GM12891 (cell line): ENCODE data around the gene TCHP.

Experiments
- POLR2A ChIP-seq: IDR thresholded peaks from 2 replicates; pipeline ENCODE4 v1.6.1; 2011; ENCODE audit warnings: low read depth, low read length, control low read depth
- TAF1 ChIP-seq: IDR thresholded peaks from 2 replicates; pipeline ENCODE4 v1.6.1; 2011; ENCODE audit warnings: low read depth, low read length, control low read depth

DNA sequence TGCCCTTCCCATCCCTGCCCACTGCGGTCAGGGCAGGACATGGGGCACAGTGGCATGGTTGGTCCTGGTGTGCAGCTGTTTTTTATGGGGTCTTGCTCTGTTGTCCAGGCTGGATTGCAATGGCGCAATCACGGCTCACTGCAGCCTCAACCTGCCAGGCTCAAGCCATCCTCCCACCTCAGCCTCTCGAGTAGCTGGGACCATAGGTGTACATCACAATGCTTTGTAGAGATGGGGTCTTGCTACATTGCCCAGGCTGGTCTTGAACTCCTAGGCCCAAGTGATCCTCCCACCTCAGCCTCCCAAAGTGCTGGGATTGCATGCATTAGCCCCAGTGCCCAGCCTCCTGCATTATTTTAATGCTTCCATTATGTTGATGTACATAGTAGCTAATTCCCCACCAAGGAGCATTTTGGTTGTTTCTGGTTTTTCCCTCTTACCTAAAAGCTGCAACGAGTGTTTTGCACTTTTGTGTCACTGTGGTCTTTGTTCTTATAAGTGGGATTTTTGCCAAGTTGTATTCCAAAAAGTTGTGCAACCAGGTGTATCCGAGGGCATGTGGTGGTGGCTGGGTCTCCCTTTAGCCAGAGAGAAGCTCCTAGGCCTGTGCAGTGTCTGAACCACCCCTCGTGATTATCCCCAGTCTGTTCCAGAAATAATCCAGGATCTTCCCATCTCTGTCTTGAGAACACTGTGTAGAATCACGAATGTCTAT lies 10.3 kb downstream of the TCHP start:
- TF ChIP-seq TAF1 = no peak
- TF ChIP-seq POLR2A = no peak
